ENCODE data around the gene L2HGDH.

The L2HGDH gene

GRCh38 chr14:50340963-50341362 lies 28.9 kb upstream of the L2HGDH start:
- H3K4me3 ChIP-seq (ENCODE audit: low read depth, low read length), result no peak overlapping the region
- no peak for DNase-seq (ENCODE audit: low read depth)
- in situ Hi-C loops (cut with HindIII; ENCODE audit: low sequenced_read_pairs), result no loop called here
- TF ChIP-seq, protein P1, sequence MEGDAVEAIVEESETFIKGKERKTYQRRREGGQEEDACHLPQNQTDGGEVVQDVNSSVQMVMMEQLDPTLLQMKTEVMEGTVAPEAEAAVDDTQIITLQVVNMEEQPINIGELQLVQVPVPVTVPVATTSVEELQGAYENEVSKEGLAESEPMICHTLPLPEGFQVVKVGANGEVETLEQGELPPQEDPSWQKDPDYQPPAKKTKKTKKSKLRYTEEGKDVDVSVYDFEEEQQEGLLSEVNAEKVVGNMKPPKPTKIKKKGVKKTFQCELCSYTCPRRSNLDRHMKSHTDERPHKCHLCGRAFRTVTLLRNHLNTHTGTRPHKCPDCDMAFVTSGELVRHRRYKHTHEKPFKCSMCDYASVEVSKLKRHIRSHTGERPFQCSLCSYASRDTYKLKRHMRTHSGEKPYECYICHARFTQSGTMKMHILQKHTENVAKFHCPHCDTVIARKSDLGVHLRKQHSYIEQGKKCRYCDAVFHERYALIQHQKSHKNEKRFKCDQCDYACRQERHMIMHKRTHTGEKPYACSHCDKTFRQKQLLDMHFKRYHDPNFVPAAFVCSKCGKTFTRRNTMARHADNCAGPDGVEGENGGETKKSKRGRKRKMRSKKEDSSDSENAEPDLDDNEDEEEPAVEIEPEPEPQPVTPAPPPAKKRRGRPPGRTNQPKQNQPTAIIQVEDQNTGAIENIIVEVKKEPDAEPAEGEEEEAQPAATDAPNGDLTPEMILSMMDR (IDR thresholded peaks at IDR 0.05; ENCODE audit: low read depth, low read length, missing control alignments), result no peak

GRCh38 chr14:50340045-50340444 lies 28.0 kb upstream of the L2HGDH start:
- in situ Hi-C loops (cut with HindIII; ENCODE audit: low sequenced_read_pairs), result no loop called here
- TF ChIP-seq, protein P1 (IDR thresholded peaks at IDR 0.05; ENCODE audit: low read depth, low read length, missing control alignments), result no peak

GRCh38 chr14:50339178-50339804 lies 27.3 kb upstream of the L2HGDH start:
- no peak overlapping the region for H3K4me3 ChIP-seq (ENCODE audit: low read depth, low read length)
- TF ChIP-seq, protein P1 (IDR thresholded peaks at IDR 0.05; ENCODE audit: low read depth, low read length, missing control alignments), result no peak
- in situ Hi-C loops (cut with HindIII; ENCODE audit: low sequenced_read_pairs), result loop anchor here (10.0 kb wide), 1 partner anchor 186 kb away; no protein-coding TSS in a partner anchor
- DNase-seq (ENCODE audit: low read depth), result no peak

More at GRCh38 chr14:50340045-50340444, 28.0 kb upstream of the L2HGDH start:
- H3K4me3 ChIP-seq (ENCODE audit: low read depth, low read length), result no peak overlapping the region
- DNase-seq (ENCODE audit: low read depth), result no peak

DNA sequence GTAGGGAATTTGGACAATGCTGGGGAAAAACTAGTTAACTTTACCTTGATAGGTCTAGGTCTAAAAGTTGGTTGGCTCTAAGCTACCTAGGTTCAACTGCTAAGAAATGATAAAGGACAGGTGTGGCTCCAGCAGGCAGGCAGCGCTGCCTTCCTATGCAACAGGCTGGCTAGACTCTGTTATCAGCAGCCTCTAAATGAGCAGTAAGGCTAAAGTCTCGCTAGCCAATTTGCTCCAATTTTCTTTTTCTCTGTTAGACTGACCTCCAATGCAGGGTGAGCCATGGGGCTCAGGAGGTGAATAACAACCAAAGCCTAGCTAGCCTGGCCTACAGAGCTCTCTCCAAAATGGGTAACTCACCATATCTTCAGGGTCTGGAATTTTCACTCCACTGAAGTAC lies 26.6 kb upstream of the L2HGDH start:
- DNase-seq (ENCODE audit: low read depth), result no peak
- in situ Hi-C loops (cut with HindIII; ENCODE audit: low sequenced_read_pairs), result loop anchor here (10.0 kb wide), 1 partner anchor 186 kb away; no protein-coding TSS in a partner anchor
- TF ChIP-seq, protein P1 (IDR thresholded peaks at IDR 0.05; ENCODE audit: low read depth, low read length, missing control alignments), result no peak
- H3K4me3 ChIP-seq (ENCODE audit: low read depth, low read length), result no peak overlapping the region

GRCh38 chr14:50335989-50336824 lies 24.2 kb upstream of the L2HGDH start:
- in situ Hi-C loops (cut with HindIII; ENCODE audit: low sequenced_read_pairs), result loop anchor here (10.0 kb wide), 1 partner anchor 189 kb away; no protein-coding TSS in a partner anchor
- TF ChIP-seq, protein P1 (IDR thresholded peaks at IDR 0.05; ENCODE audit: low read depth, low read length, missing control alignments), result no peak
- no peak overlapping the region for H3K4me3 ChIP-seq (ENCODE audit: low read depth, low read length)
- no peak for DNase-seq (ENCODE audit: low read depth)

DNA sequence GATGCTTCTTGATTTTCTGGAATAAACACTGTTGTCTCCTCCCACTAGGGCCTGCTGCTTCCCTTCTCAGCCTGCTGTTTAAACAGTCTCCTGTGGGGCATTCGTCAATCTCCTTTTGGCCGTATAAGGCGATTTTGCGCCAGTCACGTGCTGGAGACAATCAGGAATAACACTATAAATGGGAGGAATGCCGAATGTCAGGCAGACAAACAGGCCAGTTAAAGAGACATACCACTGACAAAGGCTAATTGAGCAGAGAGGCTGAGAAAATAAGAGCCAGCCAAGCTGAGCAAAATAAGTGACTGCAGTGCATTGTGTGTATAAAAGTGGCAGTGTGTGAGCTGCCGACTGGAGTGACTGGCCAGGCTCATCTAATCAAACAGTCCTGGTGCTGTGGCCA lies 23.4 kb upstream of the L2HGDH start:
- H3K4me3 ChIP-seq (ENCODE audit: low read depth, low read length), result no peak overlapping the region
- TF ChIP-seq, protein P1 (IDR thresholded peaks at IDR 0.05; ENCODE audit: low read depth, low read length, missing control alignments), result peak; percentile 23
- in situ Hi-C loops (cut with HindIII; ENCODE audit: low sequenced_read_pairs), result loop anchor here (10.0 kb wide), 1 partner anchor 189 kb away; no protein-coding TSS in a partner anchor
- DNase-seq (ENCODE audit: low read depth), result peak; percentile 74
